ENCODE data around the gene AMPD3. TPM values are rescaled to one million over a fixed set of nuclear protein-coding genes. Genes with fewer than 3 reads are reported as not detected.

AMPD3 gene
- polyA plus RNA-seq, 1 of the 3 experiments (the other 2 are of a cell fraction), result 1.7 TPM

GRCh38 chr11:10514202-10514601, 59.1 kb downstream of the AMPD3 start (continued):
- TF ChIP-seq CTCF (IDR thresholded peaks at IDR 0.05), result peak; percentile 67
- no peak for TF ChIP-seq TCF12 (IDR thresholded peaks at IDR 0.05)
- TF ChIP-seq MEF2A (IDR thresholded peaks at IDR 0.05; ENCODE audit: borderline replicate concordance, low read depth), result no peak
- no peak for TF ChIP-seq RXRA (IDR thresholded peaks at IDR 0.05; ENCODE audit: borderline replicate concordance, low read depth)
- TF ChIP-seq EZH2phosphoT487 (IDR thresholded peaks at IDR 0.05; ENCODE audit: borderline replicate concordance, low read depth), result no peak
- TF ChIP-seq TEAD4 (IDR thresholded peaks at IDR 0.05; ENCODE audit: borderline replicate concordance, insufficient read depth), result no peak
- no peak for TF ChIP-seq FOSL2 (IDR thresholded peaks at IDR 0.05; ENCODE audit: borderline replicate concordance, low read depth)

DNA sequence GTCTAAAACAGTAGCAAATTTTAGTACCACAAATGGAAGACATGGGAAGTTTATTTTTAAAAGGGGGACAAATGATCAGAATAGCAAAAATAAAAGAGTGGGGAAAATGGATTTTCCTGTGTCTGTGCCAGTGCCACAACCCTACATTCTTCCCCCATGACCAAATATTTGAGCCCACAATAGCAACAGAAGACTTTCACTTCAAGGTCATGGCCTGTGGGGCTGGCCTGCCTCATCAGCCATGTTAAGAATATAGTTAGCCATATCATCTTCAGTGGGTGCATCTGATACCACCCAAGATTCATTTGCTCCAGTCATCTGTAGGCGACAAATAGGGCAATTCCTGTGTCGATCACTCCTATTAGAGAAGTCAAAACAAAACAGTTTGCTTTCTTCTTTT, 59.6 kb downstream of the AMPD3 start:
- Histone ChIP-seq H3K79me2 (ENCODE audit: insufficient read depth) (no peaks in the 10 kb centered on the region), H3K9ac (no peak overlapping the region), H3K9me2 (no peaks in the 10 kb centered on the region), H2AFZ (ENCODE audit: low read depth) (no peak overlapping the region), H3F3A (replicated peaks; ENCODE audit: insufficient read depth) (no peaks in the 10 kb centered on the region), H3K4me1 (ENCODE audit: control insufficient read depth in 1 of 2, insufficient read depth in 2 of 2, low read depth in 1 of 2, low read length in 1 of 2) (peaks cover 0 to 9% of the 10 kb centered on the region in 2 experiments; a peak in 1 of 4 replicates), H3K27me3 (ENCODE audit: insufficient read depth) (no peaks in the 10 kb centered on the region), H3K4me2 (0 out of 2 replicates have a peak overlapping the region, but pooled peaks have one; percentile 19), H4K20me1 (ENCODE audit: insufficient read depth) (no peaks in the 10 kb centered on the region), H3K27ac (ENCODE audit: low read depth in 2 of 2, low read length in 1 of 2) (peak overlapping the region in 1 of 2 experiments; percentile 31; a peak in 1 of 4 replicates), H3K9me3 (no peaks in the 10 kb centered on the region), H3K36me3 (replicated peaks in 1 of 2; ENCODE audit: control insufficient read depth in 1 of 2, insufficient read depth in 2 of 2, low read length in 1 of 2) (peaks cover 11 to 41% of the 10 kb centered on the region in 2 experiments), H3K4me3 (ENCODE audit: low read depth in 2 of 2, low read length in 1 of 2) (no peak overlapping the region)
- 98% methylated on average over 2 of the region's 2 CpGs for WGBS (ENCODE audit: low lambda C conversion rate)
- no peak for DNase-seq
- TF ChIP-seq MEF2A (IDR thresholded peaks at IDR 0.05; ENCODE audit: borderline replicate concordance, low read depth) (no peak), RXRA (IDR thresholded peaks at IDR 0.05; ENCODE audit: borderline replicate concordance, low read depth) (0 out of 2 replicates have a peak, but pooled peaks have one; percentile 16)
- ChIA-PET CTCF (interaction anchor here (0.6 to 2.6 kb wide), 7 partner anchors 9 to 222 kb away, joined by 3 to 8 read pairs (median 4); no protein-coding TSS in a partner anchor), POLR2A (interaction anchor here (0.6 kb wide), 1 partner anchor 91 kb away, joined by 3 read pairs; no protein-coding TSS in a partner anchor)

DNA sequence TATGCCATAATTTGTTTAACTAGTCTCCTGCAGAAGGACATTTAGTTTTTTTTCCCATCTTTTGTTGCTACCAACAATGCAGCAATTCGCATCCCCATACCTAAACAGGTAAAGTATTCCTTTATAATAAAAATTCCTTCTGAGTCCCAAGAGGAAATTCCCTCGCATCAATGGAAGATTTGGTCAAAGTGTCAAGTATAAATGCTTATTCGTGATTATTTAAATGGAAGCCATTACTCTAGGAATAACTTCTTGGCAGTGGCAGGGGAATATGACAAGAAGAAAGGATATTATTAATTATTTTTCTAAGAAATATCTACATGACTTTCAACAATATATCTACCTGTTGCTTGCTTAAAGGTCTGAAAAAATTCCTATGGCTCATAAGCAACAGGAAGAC, 60.4 kb downstream of the AMPD3 start:
- Histone ChIP-seq H3K4me1 (ENCODE audit: control insufficient read depth in 1 of 2, insufficient read depth in 2 of 2, low read depth in 1 of 2, low read length in 1 of 2) (peaks cover 0 to 9% of the 10 kb centered on the region in 2 experiments; a peak in 1 of 4 replicates), H3K4me2 (no peak overlapping the region), H3K9ac (no peak overlapping the region), H3K9me3 (no peaks in the 10 kb centered on the region), H3K4me3 (ENCODE audit: low read depth in 2 of 2, low read length in 1 of 2) (no peak overlapping the region), H3K36me3 (replicated peaks in 1 of 2; ENCODE audit: control insufficient read depth in 1 of 2, insufficient read depth in 2 of 2, low read length in 1 of 2) (peaks cover 12 to 47% of the 10 kb centered on the region in 2 experiments), H3K9me2 (no peaks in the 10 kb centered on the region), H4K20me1 (ENCODE audit: insufficient read depth) (no peaks in the 10 kb centered on the region), H3K27ac (ENCODE audit: low read depth in 2 of 2, low read length in 1 of 2) (no peak overlapping the region), H3K79me2 (ENCODE audit: insufficient read depth) (no peaks in the 10 kb centered on the region), H3F3A (replicated peaks; ENCODE audit: insufficient read depth) (no peaks in the 10 kb centered on the region), H3K27me3 (ENCODE audit: insufficient read depth) (no peaks in the 10 kb centered on the region), H2AFZ (ENCODE audit: low read depth) (no peak overlapping the region)
- 97% methylated on average over 3 of the region's 3 CpGs for WGBS (ENCODE audit: low lambda C conversion rate)
- ChIA-PET CTCF (interaction anchor here (0.7 to 2.3 kb wide), 3 partner anchors 13 to 139 kb away, joined by 3 to 7 read pairs (median 5); partner anchors contain the start of gene RNF141), POLR2A (no interaction called here)
- no peak for DNase-seq
- TF ChIP-seq ELF1 (IDR thresholded peaks at IDR 0.05) (no peak), NFIC (IDR thresholded peaks at IDR 0.05; ENCODE audit: borderline replicate concordance) (no peak), EZH2phosphoT487 (IDR thresholded peaks at IDR 0.05; ENCODE audit: borderline replicate concordance, low read depth) (no peak), RCOR1 (IDR thresholded peaks at IDR 0.05; ENCODE audit: low read length) (no peak), TAF1 (IDR thresholded peaks at IDR 0.05; ENCODE audit: borderline replicate concordance, low read depth, low read length) (no peak), NRF1 (IDR thresholded peaks at IDR 0.05; ENCODE audit: low read depth, low read length) (no peak), CHD2 (IDR thresholded peaks at IDR 0.05; ENCODE audit: low read length, partially characterized antibody) (no peak), FOSL2 (IDR thresholded peaks at IDR 0.05; ENCODE audit: borderline replicate concordance, low read depth) (no peak), RFX5 (IDR thresholded peaks at IDR 0.05; ENCODE audit: low read length) (no peak), RAD21 (IDR thresholded peaks at IDR 0.05; ENCODE audit: low read length) (no peak), EP300 (IDR thresholded peaks at IDR 0.05; ENCODE audit: borderline replicate concordance in 1 of 2, low read depth in 1 of 2, low read length in 1 of 2) (no peak), SMC3 (IDR thresholded peaks at IDR 0.05; ENCODE audit: low read depth, low read length) (no peak), ZBTB33 (IDR thresholded peaks at IDR 0.05; ENCODE audit: borderline replicate concordance, low read depth) (no peak)
- TF ChIP-seq, protein P1, sequence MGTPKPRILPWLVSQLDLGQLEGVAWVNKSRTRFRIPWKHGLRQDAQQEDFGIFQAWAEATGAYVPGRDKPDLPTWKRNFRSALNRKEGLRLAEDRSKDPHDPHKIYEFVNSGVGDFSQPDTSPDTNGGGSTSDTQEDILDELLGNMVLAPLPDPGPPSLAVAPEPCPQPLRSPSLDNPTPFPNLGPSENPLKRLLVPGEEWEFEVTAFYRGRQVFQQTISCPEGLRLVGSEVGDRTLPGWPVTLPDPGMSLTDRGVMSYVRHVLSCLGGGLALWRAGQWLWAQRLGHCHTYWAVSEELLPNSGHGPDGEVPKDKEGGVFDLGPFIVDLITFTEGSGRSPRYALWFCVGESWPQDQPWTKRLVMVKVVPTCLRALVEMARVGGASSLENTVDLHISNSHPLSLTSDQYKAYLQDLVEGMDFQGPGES (IDR thresholded peaks at IDR 0.05; ENCODE audit: low read depth, low read length), result no peak
- TF ChIP-seq, protein P2, sequence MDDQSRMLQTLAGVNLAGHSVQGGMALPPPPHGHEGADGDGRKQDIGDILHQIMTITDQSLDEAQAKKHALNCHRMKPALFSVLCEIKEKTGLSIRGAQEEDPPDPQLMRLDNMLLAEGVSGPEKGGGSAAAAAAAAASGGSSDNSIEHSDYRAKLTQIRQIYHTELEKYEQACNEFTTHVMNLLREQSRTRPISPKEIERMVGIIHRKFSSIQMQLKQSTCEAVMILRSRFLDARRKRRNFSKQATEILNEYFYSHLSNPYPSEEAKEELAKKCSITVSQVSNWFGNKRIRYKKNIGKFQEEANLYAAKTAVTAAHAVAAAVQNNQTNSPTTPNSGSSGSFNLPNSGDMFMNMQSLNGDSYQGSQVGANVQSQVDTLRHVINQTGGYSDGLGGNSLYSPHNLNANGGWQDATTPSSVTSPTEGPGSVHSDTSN (IDR thresholded peaks at IDR 0.05), result no peak
